Myometrial cell (primary cell): Measurements from ENCODE around the gene TMEM116. TPM values are rescaled to one million over a fixed set of nuclear protein-coding genes. Genes with fewer than 3 reads are reported as not detected.

ENCODE experiments used
- total RNA-seq: library from RNA; depleted of rRNA; stranded (reverse); fragments of >200 nt; gene quantifications from 2 replicates; pipeline ENCODE4 v1.2.3, GENCODE V29; 2015

The TMEM116 gene
- 4.0 and 5.1 TPM in 2 replicates for total RNA-seq

GRCh38 chr12:112012775-112013600 is at the start of gene TMEM116, which contains the start of gene ERP29:
TSS of gene TMEM116 (minus strand) at chr12:112013165. CDS start at chr12:112005270, 7,895 bp downstream.
TSS of gene ERP29 (plus strand) at chr12:112013426. CDS start at chr12:112013466, 40 bp downstream.

Other genes with a start within 250 kb of the TMEM116 start
- gene ALDH2, start 246.2 kb downstream of the TMEM116 start, total RNA-seq = 27.8 and 41.8 TPM in 2 replicates
- gene MAPKAPK5, start 170.9 kb downstream of the TMEM116 start, total RNA-seq = 29.4 and 46.4 TPM in 2 replicates
- 56.7 and 64.9 TPM in 2 replicates for gene ERP29, start 261 bp upstream of the TMEM116 start, total RNA-seq
- gene NAA25, start 95.6 kb upstream of the TMEM116 start, total RNA-seq = 12.4 and 13.1 TPM in 2 replicates
- gene TRAFD1, start 112.4 kb upstream of the TMEM116 start, total RNA-seq = 79.2 and 85.3 TPM in 2 replicates